ENCODE measurements around the gene DNAH14. TPM values are rescaled to one million over a fixed set of nuclear protein-coding genes. Genes with fewer than 3 reads are reported as not detected.

DNAH14 gene
- total and polyA plus RNA-seq, 9 of the 15 experiments (the other 6 are each of a cell fraction or from before 2014, with no cell fraction given): 58.4 to 142 (median 98.4) TPM

GRCh38 chr1:225242611-225243010 is 313.1 kb downstream of the DNAH14 start:
- WGBS (ENCODE audit: insufficient coverage, low coverage, missing lambda C conversion rate): 1% methylated on average over 3 of the region's 3 CpGs

GRCh38 chr1:225250432-225250831 is 321.0 kb downstream of the DNAH14 start:
- Histone ChIP-seq H3K4me2 (ENCODE audit: insufficient read depth, low read length) (no peak overlapping the region), H3K27me3 (ENCODE audit: control insufficient read depth in 2 of 2, insufficient read depth in 2 of 2, low read length in 2 of 2) (no peaks in the 10 kb centered on the region), H3K9me3 (replicated peaks; ENCODE audit: control insufficient read depth, insufficient read depth, low read depth, low read length) (no peaks in the 10 kb centered on the region), H2AFZ (ENCODE audit: low read depth, low read length) (no peak overlapping the region), H3K9me1 (ENCODE audit: control insufficient read depth, insufficient read depth, low read length) (no peaks in the 10 kb centered on the region), H3K4me1 (replicated peaks in 1 of 2; ENCODE audit: control insufficient read depth in 2 of 2, insufficient read depth in 2 of 2, low read length in 2 of 2) (no peaks in the 10 kb centered on the region), H3K79me2 (ENCODE audit: control insufficient read depth, insufficient read depth, low read length) (no peaks in the 10 kb centered on the region), H4K20me1 (replicated peaks; ENCODE audit: control insufficient read depth, insufficient read depth, low read length) (no peaks in the 10 kb centered on the region), H3K4me3 (no peak overlapping the region), H3K9ac (ENCODE audit: insufficient read depth in 1 of 2, low read depth in 2 of 2, low read length in 2 of 2) (no peak overlapping the region), H3K27ac (ENCODE audit: extremely low read depth, low read depth, low read length) (no peak overlapping the region), H3K36me3 (ENCODE audit: control insufficient read depth, insufficient read depth, low read length) (no peaks in the 10 kb centered on the region)
- DNase-seq (ENCODE audit: extremely low read depth in 1 of 4, low spot score in 3 of 4): no peak
- CTCF ChIA-PET (ENCODE audit: low intra/inter-chr PET ratio): no interaction called here
- no peak for ATAC-seq
- intact Hi-C loops (cut with micrococcal nuclease): no loop called here
- in situ Hi-C loops (cut with MboI): no loop called here
- WGBS (ENCODE audit: insufficient coverage, low coverage, missing lambda C conversion rate): 2% methylated on average over 4 of the region's 4 CpGs
- POLR2A ChIA-PET: no interaction called here
- FAIRE-seq: no peak
- TF ChIP-seq THAP12 (CRISPR knock-in tag; IDR thresholded peaks at IDR 0.05): no peak
- TF ChIP-seq SPI1 (IDR thresholded peaks at IDR 0.05; ENCODE audit: borderline replicate concordance, low read depth, low read length): 0 out of 2 replicates have a peak, but pooled peaks have one; percentile 41
- no peak for TF ChIP-seq ZNF551 (CRISPR knock-in tag; IDR thresholded peaks at IDR 0.05)
- BruUV-seq (replicated peaks): no TSS peak

More at GRCh38 chr1:225242611-225243010, 313.1 kb downstream of the DNAH14 start:
- POLR2A ChIA-PET: interaction anchor here (1.2 kb wide), 1 partner anchor 11 kb away, joined by 3 read pairs; no protein-coding TSS in a partner anchor
- no peak overlapping the region for H3K4me2 ChIP-seq (ENCODE audit: insufficient read depth, low read length)
- H3K4me1 ChIP-seq (replicated peaks in 1 of 2; ENCODE audit: control insufficient read depth in 2 of 2, insufficient read depth in 2 of 2, low read length in 2 of 2): no peaks in the 10 kb centered on the region
- intact Hi-C loops (cut with micrococcal nuclease): no loop called here
- H2AFZ ChIP-seq (ENCODE audit: low read depth, low read length): no peak overlapping the region
- H3K27me3 ChIP-seq (ENCODE audit: control insufficient read depth in 2 of 2, insufficient read depth in 2 of 2, low read length in 2 of 2): no peaks in the 10 kb centered on the region
- H3K27ac ChIP-seq (ENCODE audit: extremely low read depth, low read depth, low read length): no peak overlapping the region
- no peak for TF ChIP-seq RFX5 (IDR thresholded peaks at IDR 0.05; ENCODE audit: low read depth, low read length)
- no peak overlapping the region for H3K4me3 ChIP-seq
- H3K79me2 ChIP-seq (ENCODE audit: control insufficient read depth, insufficient read depth, low read length): no peaks in the 10 kb centered on the region
- DNase-seq (ENCODE audit: extremely low read depth in 1 of 4, low spot score in 3 of 4) (no peak), FAIRE-seq (no peak), ATAC-seq (no peak)
- in situ Hi-C loops (cut with MboI): no loop called here
- BruUV-seq (replicated peaks): no TSS peak
- no peaks in the 10 kb centered on the region for H3K36me3 ChIP-seq (ENCODE audit: control insufficient read depth, insufficient read depth, low read length)
- no peak overlapping the region for H3K9ac ChIP-seq (ENCODE audit: insufficient read depth in 1 of 2, low read depth in 2 of 2, low read length in 2 of 2)
- H3K9me3 ChIP-seq (replicated peaks; ENCODE audit: control insufficient read depth, insufficient read depth, low read depth, low read length): no peaks in the 10 kb centered on the region
- CTCF ChIA-PET (ENCODE audit: low intra/inter-chr PET ratio): no interaction called here
- no peaks in the 10 kb centered on the region for H4K20me1 ChIP-seq (replicated peaks; ENCODE audit: control insufficient read depth, insufficient read depth, low read length)
- H3K9me1 ChIP-seq (ENCODE audit: control insufficient read depth, insufficient read depth, low read length): no peaks in the 10 kb centered on the region

All from K562 (cell line).